ENCODE results near the gene ZNF883.

- no peak for TF ChIP-seq CTCF (IDR thresholded peaks at IDR 0.05 in 8 of 11, conservative IDR thresholded peaks at IDR 0.05 in 3 of 11)
- no peak for TF ChIP-seq POLR2AphosphoS5 (IDR thresholded peaks at IDR 0.05)
- TF ChIP-seq POLR2A (IDR thresholded peaks at IDR 0.05) = no peak
These were observed 500 bp upstream of the ZNF883 start for GRCh38 chr9:113012492-113012891.
